Sigmoid colon (tissue), 3 donors: Measurements from ENCODE around the gene PLEKHA1.

Experiments
- POLR2A ChIP-seq, 2 donors: fragments of 450-650 bp; IDR thresholded peaks; one replicate each; pipeline ENCODE4 v1.6.1; 2016; ENCODE audit warnings: antibody characterized with exemption in 2 of 2, mild to moderate bottlenecking in 2 of 2, moderate library complexity in 2 of 2
- TF ChIP-seq, protein P1 (sequence below), 4 experiments: fragments of 450-650 bp in 3 of 4; fragments of 200-600 bp in 1 of 4; IDR thresholded peaks; one replicate each; pipeline ENCODE4 v1.5.1; 2016 to 2019; ENCODE audit warnings: antibody characterized with exemption in 4 of 4, mild to moderate bottlenecking in 3 of 4, moderate library complexity in 2 of 4

DNA sequence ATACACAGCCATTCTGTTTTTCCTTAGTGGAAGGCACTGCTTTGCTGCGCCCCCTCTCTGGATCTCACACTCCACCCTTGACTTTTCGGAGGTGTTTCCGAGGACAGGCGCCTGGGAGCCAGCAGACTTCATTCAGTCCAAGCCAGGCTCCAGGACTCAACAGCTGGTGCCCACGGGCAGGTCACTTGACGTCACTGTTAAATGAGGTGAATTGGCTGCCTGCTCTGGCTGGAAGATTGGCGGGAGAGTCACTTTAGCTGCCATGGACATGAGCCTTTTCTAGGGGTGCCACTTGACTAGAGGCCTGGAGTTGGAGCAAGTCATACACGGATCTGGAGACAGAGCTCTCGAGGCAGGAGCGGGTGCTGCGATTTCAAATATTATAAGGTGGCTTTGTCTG is 90.1 kb downstream of the PLEKHA1 start:
- TF ChIP-seq, protein P1, sequence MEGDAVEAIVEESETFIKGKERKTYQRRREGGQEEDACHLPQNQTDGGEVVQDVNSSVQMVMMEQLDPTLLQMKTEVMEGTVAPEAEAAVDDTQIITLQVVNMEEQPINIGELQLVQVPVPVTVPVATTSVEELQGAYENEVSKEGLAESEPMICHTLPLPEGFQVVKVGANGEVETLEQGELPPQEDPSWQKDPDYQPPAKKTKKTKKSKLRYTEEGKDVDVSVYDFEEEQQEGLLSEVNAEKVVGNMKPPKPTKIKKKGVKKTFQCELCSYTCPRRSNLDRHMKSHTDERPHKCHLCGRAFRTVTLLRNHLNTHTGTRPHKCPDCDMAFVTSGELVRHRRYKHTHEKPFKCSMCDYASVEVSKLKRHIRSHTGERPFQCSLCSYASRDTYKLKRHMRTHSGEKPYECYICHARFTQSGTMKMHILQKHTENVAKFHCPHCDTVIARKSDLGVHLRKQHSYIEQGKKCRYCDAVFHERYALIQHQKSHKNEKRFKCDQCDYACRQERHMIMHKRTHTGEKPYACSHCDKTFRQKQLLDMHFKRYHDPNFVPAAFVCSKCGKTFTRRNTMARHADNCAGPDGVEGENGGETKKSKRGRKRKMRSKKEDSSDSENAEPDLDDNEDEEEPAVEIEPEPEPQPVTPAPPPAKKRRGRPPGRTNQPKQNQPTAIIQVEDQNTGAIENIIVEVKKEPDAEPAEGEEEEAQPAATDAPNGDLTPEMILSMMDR (IDR thresholded peaks at IDR 0.05) = no peak
- TF ChIP-seq POLR2A (IDR thresholded peaks at IDR 0.05) = no peak
